GM18507 (cell line): ENCODE data around the gene GBE1.
"Not testable (repeated sequence)": the region's sequence is repeated elsewhere in the genome, so short reads cannot be mapped to it uniquely, and the experiment has no call there.

Source experiments
- DNase-seq: peaks from one replicate; pipeline ENCODE4 v3.0.0; 2011; ENCODE audit warnings: low read depth; ENCODE audit not compliant: insufficient read length; ENCODE audit errors: extremely low spot score
- FAIRE-seq: peaks from 2 replicates; lab custom pipeline; 2011; peaks lifted over from hg19 to GRCh38; lab: Jason Lieb, UNC

The GBE1 gene

DNA sequence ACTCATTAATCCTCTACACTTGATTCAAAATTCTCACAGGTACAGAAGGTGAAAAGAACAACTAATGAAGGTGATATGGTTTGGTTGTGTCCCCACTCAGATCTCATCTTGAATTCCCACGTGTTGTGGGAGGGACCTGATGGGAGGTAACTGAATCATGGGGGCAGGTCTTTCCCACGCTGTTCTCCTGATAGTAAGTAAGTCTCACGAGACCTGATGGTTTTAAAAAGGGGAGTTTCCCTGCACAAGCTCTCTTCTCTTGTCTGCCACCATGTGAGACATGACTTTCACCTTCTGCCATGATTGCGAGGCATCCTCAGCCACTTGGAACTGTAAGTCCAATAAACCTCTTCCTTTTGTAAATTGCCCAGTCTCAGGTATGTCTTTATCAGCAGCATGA, 2.7 kb downstream of the GBE1 start:
- not testable (repeated sequence) for FAIRE-seq

DNA sequence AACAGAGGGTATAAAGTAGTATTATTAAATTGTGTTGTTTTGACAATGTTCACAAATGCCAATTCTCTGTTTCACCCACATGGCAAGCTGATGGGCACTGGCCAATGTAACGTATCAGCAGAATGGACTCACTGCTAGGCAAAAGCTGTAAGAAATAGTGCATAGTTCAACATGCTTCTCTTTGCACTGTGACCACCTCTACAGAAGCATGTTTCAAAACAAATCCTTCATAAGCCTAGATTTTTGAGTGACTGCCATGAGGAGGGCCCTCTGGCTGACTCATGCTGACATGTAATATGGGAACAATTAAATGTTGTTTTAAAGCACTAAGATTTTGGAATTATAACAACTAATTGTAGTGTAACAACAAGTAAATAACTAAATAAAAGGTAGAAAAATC, 3.2 kb downstream of the GBE1 start:
- no peak for FAIRE-seq

More for the DNA sequence above, 2.7 kb downstream of the GBE1 start:
- not testable (repeated sequence) for DNase-seq

DNA sequence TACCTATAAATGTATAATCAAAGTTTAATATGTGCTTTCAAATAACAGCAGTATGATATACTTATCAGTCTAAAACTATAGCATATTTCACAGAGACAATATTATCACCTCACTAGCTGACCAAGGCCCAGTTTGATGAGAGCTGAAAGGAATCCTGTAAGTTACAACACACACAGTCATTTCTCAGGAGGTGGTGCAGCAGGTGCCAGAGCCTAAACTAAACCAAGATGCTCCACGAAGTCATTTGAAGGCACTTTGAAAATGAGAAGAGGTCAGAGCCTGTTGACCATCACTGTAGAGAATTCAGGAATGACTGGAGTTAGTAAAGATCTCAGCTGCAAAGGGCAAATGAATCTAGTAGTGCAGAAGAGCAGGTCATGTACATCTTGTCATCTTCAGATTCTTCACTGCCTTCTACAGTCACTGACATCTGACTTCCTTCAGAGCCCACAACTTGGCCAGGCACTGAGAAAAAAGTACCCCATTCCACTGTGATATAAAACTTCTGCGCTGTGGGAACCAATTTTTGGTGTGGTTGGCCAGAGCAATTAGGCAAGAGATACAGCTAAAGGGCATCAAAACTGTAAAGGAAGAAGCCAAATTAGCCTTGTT, 7.9 kb downstream of the GBE1 start:
- DNase-seq (no peak), FAIRE-seq (peak; percentile 44)

More for the DNA sequence above, 3.2 kb downstream of the GBE1 start:
- no peak for DNase-seq

DNA sequence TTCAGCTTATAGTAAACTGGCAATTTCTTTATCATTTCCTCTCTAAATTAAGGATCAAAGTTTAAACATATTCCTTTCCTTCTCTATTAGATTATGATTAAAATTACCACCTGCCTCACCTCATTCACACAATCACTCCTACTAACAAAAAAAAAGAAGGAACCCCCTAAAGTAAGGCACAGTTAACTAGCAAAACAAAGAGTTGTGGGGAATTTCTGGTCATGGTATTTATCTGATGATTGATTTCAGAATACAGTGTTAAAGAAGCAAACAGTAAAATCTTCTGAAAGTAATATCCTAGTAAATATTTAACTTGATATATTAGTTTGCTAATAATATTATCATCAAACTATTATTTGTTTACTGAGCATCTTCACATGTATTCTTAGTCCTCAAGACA, 8.8 kb downstream of the GBE1 start:
- no peak for FAIRE-seq
- DNase-seq = no peak

- FAIRE-seq = no peak
- DNase-seq = no peak
These were observed 12.2 kb downstream of the GBE1 start for GRCh38 chr3:81749265-81749664.

GRCh38 chr3:81747280-81747679, 14.2 kb downstream of the GBE1 start:
- not testable (repeated sequence) for DNase-seq, FAIRE-seq

DNA sequence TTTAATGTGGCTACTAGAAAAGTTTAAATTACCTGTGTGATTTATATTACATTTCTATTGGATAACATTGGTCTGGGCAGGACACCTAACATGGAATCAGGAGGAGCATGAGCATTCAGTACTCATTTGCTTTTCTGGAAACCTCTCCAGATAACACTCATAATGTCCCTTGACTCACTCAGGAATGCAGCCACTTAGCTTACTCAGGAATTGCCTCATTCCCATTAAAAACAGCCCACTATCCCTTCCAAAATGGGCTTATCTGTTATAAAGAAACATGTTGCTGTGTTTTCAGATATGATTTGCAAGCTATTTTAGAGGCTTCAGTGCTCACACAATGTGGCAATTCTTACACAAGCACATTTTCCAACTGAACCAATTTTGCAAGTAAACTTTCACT, 17.1 kb downstream of the GBE1 start:
- FAIRE-seq (no peak), DNase-seq (no peak)

GRCh38 chr3:81743096-81744025, 18.1 kb downstream of the GBE1 start:
- no peak for FAIRE-seq

DNA sequence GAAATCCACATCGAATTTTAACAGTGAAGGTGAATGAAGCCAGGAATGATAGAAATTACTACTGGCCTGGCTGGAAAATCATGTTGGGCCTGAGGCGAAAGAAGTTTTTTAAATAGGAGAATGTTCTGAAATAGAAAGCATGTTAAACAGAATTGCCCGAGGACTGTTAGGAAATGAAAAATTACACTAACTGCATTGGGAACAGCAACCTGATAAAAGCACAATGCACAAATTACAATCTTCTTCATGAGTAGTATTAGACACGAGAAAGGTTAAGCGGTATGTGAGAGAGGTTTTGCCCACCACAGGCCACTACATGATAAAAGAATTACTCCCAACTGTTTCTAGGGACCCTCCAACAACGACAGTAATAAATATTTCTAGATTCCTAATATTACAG, 18.9 kb downstream of the GBE1 start:
- DNase-seq (no peak), FAIRE-seq (no peak)

More at GRCh38 chr3:81743096-81744025, 18.1 kb downstream of the GBE1 start:
- no peak for DNase-seq

- no peak for DNase-seq
- peak; percentile 21 for FAIRE-seq
These were observed 20.2 kb downstream of the GBE1 start for GRCh38 chr3:81741216-81741615.

GRCh38 chr3:81740731-81741130, 20.7 kb downstream of the GBE1 start:
- peak; percentile 67 for FAIRE-seq
- no peak for DNase-seq

GRCh38 chr3:81735334-81735733, 26.1 kb downstream of the GBE1 start:
- DNase-seq = no peak
- FAIRE-seq = no peak

DNA sequence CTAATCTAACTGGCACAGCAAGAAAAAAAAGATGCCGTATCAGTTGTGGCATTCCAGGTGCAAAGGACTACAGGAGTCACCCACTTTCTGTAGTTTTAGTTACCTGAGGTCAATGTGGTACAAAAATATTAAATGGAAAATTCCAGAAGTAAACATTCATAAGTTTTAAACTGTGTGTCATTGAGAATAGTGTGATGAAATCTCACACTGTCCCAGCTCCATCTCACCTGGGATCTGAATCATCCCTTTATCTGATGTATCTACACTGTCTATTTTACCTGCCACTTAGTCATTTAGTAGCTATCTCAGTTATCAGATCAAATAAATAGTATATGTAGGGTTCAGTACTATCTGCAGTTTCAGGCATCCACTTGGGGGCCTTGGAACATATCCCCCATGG, 26.7 kb downstream of the GBE1 start:
- FAIRE-seq = peak; percentile 54

GRCh38 chr3:81732642-81733041, 28.8 kb downstream of the GBE1 start:
- FAIRE-seq = no peak

More for the DNA sequence above, 26.7 kb downstream of the GBE1 start:
- DNase-seq = no peak

DNA sequence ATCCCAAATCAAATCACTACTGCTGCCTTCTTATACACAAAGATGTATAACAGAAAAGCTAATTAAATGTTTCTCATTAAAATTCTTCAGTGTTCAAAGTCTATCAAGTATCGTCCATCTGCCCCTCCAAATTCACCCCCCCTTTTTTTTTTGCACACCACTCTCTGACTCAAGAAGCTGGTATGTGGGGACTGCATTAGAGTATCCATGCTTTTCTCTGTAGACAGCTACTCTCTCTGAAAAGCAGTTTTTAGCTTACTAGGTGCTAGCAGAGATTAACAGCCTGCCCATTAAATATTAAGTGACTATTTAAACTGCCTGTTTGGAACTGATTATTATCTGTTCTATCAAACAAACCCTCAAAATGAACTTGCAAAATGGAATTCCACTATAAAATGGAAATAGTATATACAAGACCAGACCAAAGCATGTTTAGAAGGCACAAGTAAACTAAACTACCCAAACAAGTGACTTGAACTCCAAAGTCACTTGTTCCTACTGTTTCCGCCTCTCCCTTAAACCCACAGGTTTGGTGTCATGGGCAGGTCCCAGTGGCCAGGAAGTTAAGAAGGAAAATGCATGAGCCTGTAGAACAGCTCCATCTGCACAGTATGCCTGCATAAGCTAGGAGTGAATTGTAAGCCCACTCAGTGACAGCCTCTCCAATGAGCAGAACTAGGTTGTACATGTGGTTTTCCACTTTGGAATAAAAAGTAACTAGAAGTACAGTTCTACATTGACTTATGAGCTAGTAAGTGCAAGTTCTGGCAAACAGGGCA, 32.5 kb downstream of the GBE1 start:
- DNase-seq (no peak), FAIRE-seq (no peak)

More at GRCh38 chr3:81732642-81733041, 28.8 kb downstream of the GBE1 start:
- no peak for DNase-seq

DNA sequence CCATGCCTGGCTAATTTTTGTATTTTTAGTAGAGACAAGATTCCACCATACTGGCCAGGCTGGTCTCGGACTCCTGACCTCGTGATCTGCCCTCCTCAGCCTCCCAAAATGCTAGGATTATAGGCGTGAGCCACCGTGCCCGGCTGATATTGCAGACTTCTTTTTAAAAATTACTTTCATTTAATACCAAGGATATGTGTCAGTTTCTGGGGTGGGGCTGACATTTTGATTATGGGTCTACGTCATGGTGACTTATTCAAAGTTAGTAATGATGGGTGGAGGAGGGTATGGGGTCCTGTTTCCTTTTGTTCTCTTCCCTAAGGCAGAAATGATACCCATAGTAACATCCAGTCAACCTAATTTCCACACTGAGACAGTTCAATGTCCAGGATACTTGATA, 34.7 kb downstream of the GBE1 start:
- no peak for FAIRE-seq
- DNase-seq = no peak

- FAIRE-seq = no peak
- DNase-seq = no peak
These were observed 35.3 kb downstream of the GBE1 start for GRCh38 chr3:81726132-81726531.

- DNase-seq = no peak
- no peak for FAIRE-seq
These were observed 37.6 kb downstream of the GBE1 start for GRCh38 chr3:81723732-81724313.

DNA sequence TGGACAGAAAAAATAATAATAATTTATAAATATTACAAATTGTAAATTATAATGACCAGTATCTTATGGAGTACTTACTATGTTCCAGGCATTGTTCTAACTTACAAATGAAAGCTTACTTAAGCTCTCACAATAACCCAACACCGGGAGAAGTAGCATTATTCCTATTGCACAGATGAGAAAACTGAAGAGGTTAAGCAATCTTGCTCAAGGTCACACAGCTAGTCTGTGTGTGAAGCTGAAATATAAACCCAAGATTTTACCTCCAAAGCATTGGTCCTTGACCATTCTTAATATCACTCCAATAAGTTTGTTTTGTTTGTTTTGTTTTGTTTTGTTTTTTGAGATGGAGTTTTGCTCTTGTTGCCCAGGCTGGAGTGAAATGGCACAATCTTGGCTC, 43.1 kb downstream of the GBE1 start:
- FAIRE-seq (no peak), DNase-seq (no peak)
